ENCODE measurements around the gene MORC4. TPM values are rescaled to one million over a fixed set of nuclear protein-coding genes. Genes with fewer than 3 reads are reported as not detected.

MORC4 gene
- total RNA-seq, 1 experiment from 2014 or later: 7.0 TPM

Other genes starting within 250 kb of the MORC4 start
- gene TBC1D8B, start 197.5 kb downstream of the MORC4 start, total RNA-seq (2014; rRNA removed; shearing (Covaris generic)): 0.03 TPM in 1 of 2 replicates, not detected in the other
- gene RIPPLY1, start 96.9 kb downstream of the MORC4 start, total RNA-seq (2014; rRNA removed; shearing (Covaris generic)): not detected in 2 replicates
- gene CLDN2, start 79.8 kb downstream of the MORC4 start, total RNA-seq (2014; rRNA removed; shearing (Covaris generic)): not detected in 2 replicates
- 3.1 and 10.0 TPM in 2 replicates for gene RBM41, start 118.6 kb upstream of the MORC4 start, total RNA-seq (2014; rRNA removed; shearing (Covaris generic))
- gene NUP62CL, start 206.2 kb upstream of the MORC4 start, total RNA-seq (2014; rRNA removed; shearing (Covaris generic)): not detected in 2 replicates
- gene DNAAF6, start 206.4 kb upstream of the MORC4 start, total RNA-seq (2014; rRNA removed; shearing (Covaris generic)): not detected in 2 replicates

All from G401 (cell line).